Stimulated activated CD8-positive, alpha-beta memory T cell treated with anti-CD3 and anti-CD28 coated beads, Interleukin-4, amount 100 ng/mL, for 24 hours (primary cell): Measurements from ENCODE around the gene CBARP.
A peak's percentile ranks its signal among the peaks of the same experiment; 100 is the strongest.
"Not testable (repeated sequence)": the region's sequence is repeated elsewhere in the genome, so short reads cannot be mapped to it uniquely, and the experiment has no call there.

Source experiments
- DNase-seq: peaks from one replicate; pipeline ENCODE4 v3.0.0-alpha.2; 2020; ENCODE audit warnings: low read depth

Gene CBARP

GRCh38 chr19:1213391-1214286 lies 24.2 kb downstream of the CBARP start:
- no peak for DNase-seq

DNA sequence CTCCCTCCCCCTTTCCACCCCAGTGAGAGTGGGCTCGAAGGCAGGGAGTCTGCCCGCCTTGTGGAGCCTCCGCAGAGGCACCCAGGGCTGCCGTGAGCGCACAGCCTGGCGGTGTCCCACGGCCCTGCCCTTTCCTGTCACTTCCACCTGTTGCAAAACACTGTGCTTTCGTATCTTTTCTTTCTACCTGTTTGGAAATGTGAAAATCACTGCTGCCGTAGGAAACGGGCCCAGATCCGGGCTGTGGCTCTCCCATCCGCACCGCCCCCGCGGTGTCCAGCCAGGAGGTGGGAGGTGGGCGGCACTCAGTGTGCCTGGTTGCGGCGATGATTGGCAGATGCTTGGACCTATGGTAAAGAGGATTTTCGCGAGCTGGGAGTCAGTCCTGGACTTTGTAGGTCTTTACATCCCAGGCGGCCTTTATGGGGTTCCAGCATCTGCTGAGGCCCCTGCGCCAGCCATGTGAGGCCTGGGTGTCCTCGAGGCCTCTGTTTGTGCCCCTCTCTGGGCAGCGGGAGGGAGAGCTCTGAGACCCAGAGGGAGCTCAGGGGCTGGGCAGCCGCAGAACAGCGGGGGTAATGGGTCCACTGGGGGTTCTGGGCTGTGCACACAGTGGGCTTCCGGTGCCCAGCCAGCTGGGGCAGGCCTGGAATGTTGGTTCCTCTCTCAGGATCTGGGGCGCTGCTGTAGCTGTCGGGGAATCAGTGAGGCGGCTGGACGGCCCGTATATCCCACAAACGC lies 26.1 kb downstream of the CBARP start:
- DNase-seq, result no peak

DNA sequence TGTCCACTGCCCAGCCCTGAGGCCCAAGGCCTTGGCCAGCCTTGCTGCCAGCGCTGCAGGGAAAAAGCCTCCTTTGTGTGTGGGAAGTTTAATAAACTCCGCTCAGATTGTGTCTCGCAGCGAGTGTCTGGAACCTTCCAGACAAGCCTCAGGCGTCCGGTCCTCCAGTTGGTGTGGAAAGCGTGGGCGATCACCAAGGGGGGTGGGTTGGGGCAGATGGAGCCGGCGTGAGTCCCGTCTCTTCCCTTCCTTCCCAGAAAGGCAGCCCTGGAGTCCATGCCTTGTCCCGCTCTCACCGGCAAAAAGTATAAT lies 27.6 kb downstream of the CBARP start:
- DNase-seq, result no peak

DNA sequence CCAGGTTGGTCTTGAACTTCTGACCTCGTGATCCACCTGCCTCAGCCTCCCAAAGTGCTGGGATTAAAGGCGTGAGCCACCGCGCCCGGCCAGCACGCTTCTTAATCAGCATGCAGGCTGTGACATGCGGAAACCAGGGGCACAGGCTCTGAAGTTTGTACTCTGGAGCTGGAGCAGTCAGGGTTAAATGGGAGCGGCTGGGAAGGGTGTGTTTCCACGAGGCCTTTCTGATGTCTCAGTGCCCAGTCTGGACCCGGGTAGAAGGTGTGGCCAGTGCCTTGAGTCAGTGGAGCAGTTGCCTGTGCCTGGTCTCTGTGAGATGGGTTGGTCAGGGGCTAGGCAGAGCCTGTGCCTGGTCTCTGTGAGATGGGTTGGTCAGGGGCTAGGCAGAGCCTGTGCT lies 29.0 kb downstream of the CBARP start:
- not testable (repeated sequence) for DNase-seq

- DNase-seq, result no peak
Observed at GRCh38 chr19:1206864-1207450, 30.8 kb downstream of the CBARP start.

GRCh38 chr19:1206150-1206863 lies 31.5 kb downstream of the CBARP start:
- no peak for DNase-seq

DNA sequence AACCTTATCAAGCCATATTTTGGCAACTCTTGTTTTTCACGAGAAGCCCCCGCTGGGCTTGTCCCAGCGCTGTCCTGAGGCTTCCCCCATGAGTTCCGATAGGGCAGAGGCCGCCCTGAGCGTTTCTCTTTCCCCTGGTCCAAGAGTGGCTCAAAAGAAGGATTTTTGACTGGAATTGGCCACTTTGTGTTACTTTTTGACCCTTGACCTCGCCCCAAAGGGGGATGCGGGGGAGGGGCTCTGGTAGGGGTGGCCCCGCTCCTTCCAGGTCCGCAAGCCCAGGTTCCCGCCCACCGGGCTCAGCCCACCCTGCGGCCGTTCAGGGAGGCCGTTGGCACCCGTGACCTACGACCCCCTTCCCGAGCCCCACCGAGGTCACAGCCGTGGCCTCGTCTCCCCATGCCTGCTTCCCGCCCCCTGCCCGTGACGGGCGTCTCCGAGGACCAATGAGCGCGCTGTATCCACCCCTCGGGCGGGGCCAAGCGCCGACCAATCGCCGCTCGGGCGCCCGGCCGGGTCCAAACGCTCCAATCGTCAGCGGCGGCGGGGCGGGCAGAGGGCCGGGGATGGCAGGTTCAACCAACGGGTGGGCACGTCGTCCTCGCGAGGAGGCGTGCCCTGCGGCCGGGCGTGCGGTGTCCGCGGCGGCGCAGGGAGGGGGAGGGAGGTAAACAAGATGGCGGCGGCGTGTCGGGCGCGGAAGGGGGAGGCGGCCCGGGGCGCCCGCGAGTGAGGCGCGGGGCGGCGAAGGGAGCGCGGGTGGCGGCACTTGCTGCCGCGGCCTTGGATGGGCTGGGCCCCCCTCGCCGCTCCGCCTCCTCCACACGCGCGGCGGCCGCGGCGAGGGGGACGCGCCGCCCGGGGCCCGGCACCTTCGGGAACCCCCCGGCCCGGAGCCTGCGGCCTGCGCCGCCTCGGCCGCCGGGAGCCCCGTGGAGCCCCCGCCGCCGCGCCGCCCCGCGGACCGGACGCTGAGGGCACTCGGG lies 32.4 kb downstream of the CBARP start, which contains the start of gene STK11:
Gene STK11, plus strand, starts transcription at position 665 of the 986 bp plus-strand sequence. CDS start 1,136 bp downstream, outside the sequence.
- DNase-seq, result peak; percentile 99

DNA sequence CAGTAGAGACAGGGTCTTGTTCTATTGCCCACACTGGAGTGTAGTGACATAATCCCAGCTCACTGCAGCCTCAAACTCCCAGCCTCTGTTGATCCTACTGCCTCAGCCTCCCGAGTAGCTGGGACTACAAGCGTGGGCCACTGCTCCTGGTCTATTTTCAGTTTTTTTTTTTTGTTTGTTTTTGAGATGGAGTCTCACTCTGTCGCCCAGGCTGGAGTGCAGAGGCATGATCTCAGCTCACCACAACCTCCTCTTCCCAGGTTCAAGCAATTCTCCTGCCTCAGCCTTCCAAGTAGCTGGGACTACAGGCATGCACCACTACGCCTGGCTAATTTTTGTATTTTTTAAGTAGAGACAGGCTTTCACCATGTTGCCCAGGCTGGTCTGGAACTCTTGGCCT lies 37.2 kb downstream of the CBARP start:
- not testable (repeated sequence) for DNase-seq

DNA sequence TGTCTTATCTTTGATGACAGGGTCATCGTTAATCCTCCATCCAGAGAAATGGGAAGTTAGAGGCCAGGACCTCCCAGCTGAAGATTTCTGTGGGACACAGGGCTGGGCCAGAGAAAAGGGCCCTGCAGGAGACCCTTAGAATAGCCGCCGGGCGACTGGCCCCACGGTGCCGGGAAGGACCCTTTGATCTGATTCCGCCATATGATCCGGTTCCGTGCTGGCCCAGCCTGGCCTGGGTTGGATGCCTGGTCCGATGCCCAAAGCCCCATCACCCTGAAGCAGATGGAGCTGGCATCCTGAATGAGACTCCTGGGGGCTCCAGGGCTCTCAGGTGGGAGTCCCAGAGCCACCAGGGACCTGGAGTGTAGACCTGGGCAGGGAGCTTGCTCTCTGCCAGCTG lies 38.3 kb downstream of the CBARP start:
- DNase-seq, result no peak

DNA sequence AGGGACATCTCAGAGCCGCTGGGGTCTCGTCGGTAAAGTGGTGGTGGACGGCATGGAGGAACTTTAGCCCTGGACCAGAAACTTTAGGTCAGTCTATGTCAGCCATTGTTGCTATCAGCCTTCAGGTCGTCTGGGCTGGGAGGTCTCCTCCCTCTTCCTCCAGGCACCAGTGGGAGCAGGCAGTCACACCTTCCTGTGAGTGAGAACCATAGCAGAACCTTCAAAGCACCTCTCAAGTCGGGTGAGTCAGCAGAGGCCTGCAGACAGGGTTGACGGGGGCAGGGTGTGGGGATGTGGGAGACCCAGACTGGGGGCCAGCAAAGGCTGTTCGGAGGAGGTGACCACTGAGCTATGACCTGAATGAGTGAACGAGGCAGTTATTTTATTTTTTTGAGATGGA lies 48.4 kb downstream of the CBARP start:
- DNase-seq, result peak; percentile 37

GRCh38 chr19:1183543-1184172 lies 54.1 kb downstream of the CBARP start:
- no peak for DNase-seq

DNA sequence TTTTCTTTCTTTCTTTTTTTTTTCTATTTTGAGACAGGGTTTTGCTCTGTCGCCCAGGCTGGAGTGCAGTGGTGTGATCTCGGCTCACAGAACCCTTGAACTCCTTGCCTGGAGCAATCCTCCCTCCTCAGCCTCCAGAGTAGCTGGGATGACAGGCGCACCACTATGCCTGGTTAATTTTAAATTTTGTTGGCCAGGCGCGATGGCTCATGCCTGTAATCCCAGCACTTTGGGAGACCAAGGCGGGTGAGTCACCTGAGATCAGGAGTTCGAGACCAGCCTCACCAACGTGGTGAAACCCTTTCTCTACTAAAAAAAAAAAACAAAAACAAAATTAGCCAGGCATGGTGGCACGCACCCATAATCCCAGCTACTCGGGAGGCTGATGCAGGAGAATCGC lies 55.1 kb downstream of the CBARP start:
- no peak for DNase-seq

DNA sequence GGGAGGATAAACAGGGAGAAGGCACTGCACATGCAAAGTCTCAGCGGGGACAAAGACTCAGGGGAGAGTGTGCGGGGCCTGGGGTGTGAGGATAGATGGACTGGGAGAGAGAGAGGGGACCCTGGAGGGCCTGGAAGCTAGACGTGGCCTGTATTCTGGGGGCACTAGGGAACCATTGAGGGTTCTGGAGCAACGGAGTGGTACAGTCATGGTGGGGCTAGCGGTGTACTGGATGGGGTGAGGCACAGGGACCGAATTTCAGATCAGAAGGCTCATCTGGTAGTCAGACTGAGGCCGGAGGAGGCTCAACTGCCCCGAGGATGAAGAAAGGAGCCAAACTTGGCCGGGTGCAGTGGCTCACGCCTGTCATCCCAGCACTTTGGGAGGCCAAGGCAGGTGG lies 55.7 kb downstream of the CBARP start:
- DNase-seq, result no peak

DNA sequence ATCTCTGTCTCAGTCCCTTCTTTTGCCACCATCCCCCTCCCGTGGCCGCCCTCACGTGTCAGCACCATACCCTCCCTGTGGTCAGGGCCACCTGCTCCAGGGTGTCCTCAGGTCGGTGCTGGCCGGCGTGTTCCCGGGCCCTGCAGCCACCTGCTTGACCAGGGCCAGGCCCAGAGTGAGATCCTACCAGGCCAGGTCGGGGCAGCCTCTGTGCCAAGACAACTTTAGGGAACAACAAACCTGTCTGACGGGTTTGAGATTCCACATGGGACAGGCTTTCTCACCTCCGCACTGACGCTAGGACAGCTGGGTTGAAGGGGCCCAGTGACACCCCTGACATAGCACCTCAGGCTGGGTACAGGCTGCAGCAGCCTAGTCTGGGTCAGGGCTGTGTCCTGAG lies 56.2 kb downstream of the CBARP start:
- DNase-seq, result no peak
